Fibroblast of peridontal ligament (primary cell): Measurements from ENCODE around the gene ALKBH3.
A peak's percentile ranks its signal among the peaks of the same experiment; 100 is the strongest.

Experiments used
- DNase-seq: peaks from one replicate; pipeline ENCODE4 v3.0.0-alpha.2; 2010; ENCODE audit errors: extremely low read depth

Gene ALKBH3

GRCh38 chr11:43894546-43894945 lies 13.9 kb downstream of the ALKBH3 start:
- no peak for DNase-seq

GRCh38 chr11:43895601-43896000 lies 15.0 kb downstream of the ALKBH3 start:
- no peak for DNase-seq

GRCh38 chr11:43898574-43898973 lies 17.9 kb downstream of the ALKBH3 start:
- no peak for DNase-seq

- DNase-seq: no peak
Observed at GRCh38 chr11:43899094-43899493, 18.5 kb downstream of the ALKBH3 start.

- no peak for DNase-seq
Observed at GRCh38 chr11:43901551-43901950, 20.9 kb downstream of the ALKBH3 start.

- DNase-seq: no peak
Observed at GRCh38 chr11:43903078-43903477, 22.4 kb downstream of the ALKBH3 start.

GRCh38 chr11:43903969-43904368 lies 23.3 kb downstream of the ALKBH3 start:
- DNase-seq: no peak

- peak; percentile 79 for DNase-seq
Observed at GRCh38 chr11:43904742-43905535, 24.3 kb downstream of the ALKBH3 start.

- peak; percentile 28 for DNase-seq
Observed at GRCh38 chr11:43905813-43906241, 25.2 kb downstream of the ALKBH3 start.

- DNase-seq: no peak
Observed at GRCh38 chr11:43907028-43907975, 26.7 kb downstream of the ALKBH3 start.

- no peak for DNase-seq
Observed at GRCh38 chr11:43908191-43908590, 27.6 kb downstream of the ALKBH3 start.

GRCh38 chr11:43908683-43909082 lies 28.1 kb downstream of the ALKBH3 start:
- DNase-seq: no peak

- no peak for DNase-seq
Observed at GRCh38 chr11:43913829-43914380, 33.3 kb downstream of the ALKBH3 start.

GRCh38 chr11:43914466-43914865 lies 33.8 kb downstream of the ALKBH3 start:
- DNase-seq: no peak

GRCh38 chr11:43916621-43917020 lies 36.0 kb downstream of the ALKBH3 start:
- DNase-seq: no peak

- no peak for DNase-seq
Observed at GRCh38 chr11:43917851-43918250, 37.2 kb downstream of the ALKBH3 start.

GRCh38 chr11:43918662-43919061 lies 38.0 kb downstream of the ALKBH3 start:
- DNase-seq: no peak

- peak; percentile 77 for DNase-seq
Observed at GRCh38 chr11:43919852-43920597, 39.4 kb downstream of the ALKBH3 start.

GRCh38 chr11:43920598-43921419 lies 40.2 kb downstream of the ALKBH3 start:
- DNase-seq: peak; percentile 99

GRCh38 chr11:43921561-43922294 lies 41.1 kb downstream of the ALKBH3 start:
- DNase-seq: no peak
